Gastroesophageal sphincter (tissue), 3 donors: ENCODE measurements around the gene LAMB1.

Experiments used
- CTCF ChIP-seq, 4 experiments: fragments of 200-600 bp in 2 of 4; fragments of 450-650 bp in 2 of 4; sonication (generic) in 1 of 4; IDR thresholded peaks; one replicate each; pipeline ENCODE4 v1.5.1; 2017 to 2019; ENCODE audit warnings: antibody characterized with exemption in 4 of 4, mild to moderate bottlenecking in 2 of 4, moderate library complexity in 2 of 4
- POLR2AphosphoS5 ChIP-seq: sonication (generic); formaldehyde crosslinking; IDR thresholded peaks from one replicate; pipeline ENCODE4 v1.6.1; 2017; ENCODE audit warnings: antibody characterized with exemption

- TF ChIP-seq CTCF (IDR thresholded peaks at IDR 0.05) (no peak), POLR2AphosphoS5 (no peak)
These were observed 128.8 kb downstream of the LAMB1 start for GRCh38 chr7:107874111-107874510.
